Epithelial cell of esophagus (primary cell): ENCODE measurements around the gene TCEAL8.

Source experiments
- DNase-seq: peaks from one replicate; pipeline ENCODE4 v3.0.0; 2010; ENCODE audit warnings: low read depth
- H3K4me3 ChIP-seq: 2 replicates; pipeline ENCODE4 v1.5.1; 2011; ENCODE audit warnings: mild to moderate bottlenecking, low read length, control low read depth
- TF ChIP-seq, protein P1 (sequence below): IDR thresholded peaks from 2 replicates; pipeline ENCODE4 v1.5.1; 2011; ENCODE audit warnings: low read depth, mild to moderate bottlenecking, low read length, control low read depth, inconsistent platforms; ENCODE audit not compliant: insufficient read depth; ENCODE audit errors: missing control alignments

The TCEAL8 gene

DNA sequence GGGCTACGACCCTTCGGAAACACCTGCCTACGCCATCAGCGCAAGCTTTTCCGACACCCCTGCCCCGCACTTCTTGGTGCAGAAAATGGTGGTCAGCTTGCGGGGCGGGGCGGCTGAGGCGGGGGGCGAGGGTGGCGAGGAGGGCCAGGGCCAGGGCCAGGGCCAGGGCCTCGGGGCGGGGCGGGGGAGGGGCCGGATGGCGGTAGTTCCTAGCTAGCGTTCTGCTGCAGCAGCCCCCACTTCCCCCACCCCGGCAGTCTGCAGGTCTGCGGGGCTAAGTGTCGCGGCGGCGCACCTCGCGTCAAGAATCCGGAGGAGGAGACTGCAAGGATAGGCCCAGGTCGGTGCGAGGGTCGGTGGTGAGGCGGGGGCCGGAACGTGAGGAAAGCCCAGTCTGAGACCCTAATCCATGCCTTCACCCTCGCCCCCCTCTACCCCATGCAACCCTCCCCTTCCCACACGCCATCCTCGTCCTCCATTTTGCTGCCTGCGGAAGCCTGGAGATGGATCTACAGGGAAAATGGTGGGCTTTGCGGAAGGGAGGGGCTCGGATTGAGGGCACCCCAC, 39.4 kb downstream of the TCEAL8 start:
- peak overlapping the region; percentile 53 for H3K4me3 ChIP-seq
- no peak for DNase-seq
- TF ChIP-seq, protein P1, sequence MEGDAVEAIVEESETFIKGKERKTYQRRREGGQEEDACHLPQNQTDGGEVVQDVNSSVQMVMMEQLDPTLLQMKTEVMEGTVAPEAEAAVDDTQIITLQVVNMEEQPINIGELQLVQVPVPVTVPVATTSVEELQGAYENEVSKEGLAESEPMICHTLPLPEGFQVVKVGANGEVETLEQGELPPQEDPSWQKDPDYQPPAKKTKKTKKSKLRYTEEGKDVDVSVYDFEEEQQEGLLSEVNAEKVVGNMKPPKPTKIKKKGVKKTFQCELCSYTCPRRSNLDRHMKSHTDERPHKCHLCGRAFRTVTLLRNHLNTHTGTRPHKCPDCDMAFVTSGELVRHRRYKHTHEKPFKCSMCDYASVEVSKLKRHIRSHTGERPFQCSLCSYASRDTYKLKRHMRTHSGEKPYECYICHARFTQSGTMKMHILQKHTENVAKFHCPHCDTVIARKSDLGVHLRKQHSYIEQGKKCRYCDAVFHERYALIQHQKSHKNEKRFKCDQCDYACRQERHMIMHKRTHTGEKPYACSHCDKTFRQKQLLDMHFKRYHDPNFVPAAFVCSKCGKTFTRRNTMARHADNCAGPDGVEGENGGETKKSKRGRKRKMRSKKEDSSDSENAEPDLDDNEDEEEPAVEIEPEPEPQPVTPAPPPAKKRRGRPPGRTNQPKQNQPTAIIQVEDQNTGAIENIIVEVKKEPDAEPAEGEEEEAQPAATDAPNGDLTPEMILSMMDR, result no peak

DNA sequence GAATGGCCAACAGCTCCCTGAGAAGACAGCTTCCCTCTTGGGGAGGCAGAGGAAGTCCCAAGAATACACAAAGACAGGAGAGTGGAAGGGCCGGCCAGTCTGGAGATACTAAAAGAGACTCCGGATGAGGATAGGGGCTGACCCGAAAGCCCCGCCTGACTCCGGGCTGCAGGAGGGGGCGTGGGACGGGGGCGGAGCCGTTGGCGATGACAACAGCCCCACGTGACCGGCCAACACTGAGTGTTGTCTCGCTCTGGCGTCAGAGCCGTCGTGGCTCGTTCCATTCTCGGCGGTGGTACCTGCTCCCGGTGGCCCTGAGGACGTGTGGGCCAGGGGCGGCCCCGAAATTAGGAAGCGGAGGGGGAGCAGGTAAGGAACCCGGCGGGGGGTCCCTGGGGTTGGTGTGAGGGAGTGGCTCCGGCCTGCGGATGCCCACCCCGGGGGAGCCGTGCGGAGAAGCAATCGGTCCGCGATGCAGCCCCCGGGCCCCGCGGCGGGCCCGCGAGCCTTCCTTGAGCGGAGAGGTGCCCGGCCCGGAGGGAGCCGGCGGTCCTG, 40.0 kb downstream of the TCEAL8 start, which contains the start of gene BEX4:
Gene BEX4, plus strand, starts transcription at position 239 of the 555 bp plus-strand sequence. CDS start 1,046 bp downstream, outside the sequence.
- TF ChIP-seq, protein P1, result no peak
- DNase-seq, result peak; percentile 66
- H3K4me3 ChIP-seq, result peak within 1 kb of the TSS; percentile 53

DNA sequence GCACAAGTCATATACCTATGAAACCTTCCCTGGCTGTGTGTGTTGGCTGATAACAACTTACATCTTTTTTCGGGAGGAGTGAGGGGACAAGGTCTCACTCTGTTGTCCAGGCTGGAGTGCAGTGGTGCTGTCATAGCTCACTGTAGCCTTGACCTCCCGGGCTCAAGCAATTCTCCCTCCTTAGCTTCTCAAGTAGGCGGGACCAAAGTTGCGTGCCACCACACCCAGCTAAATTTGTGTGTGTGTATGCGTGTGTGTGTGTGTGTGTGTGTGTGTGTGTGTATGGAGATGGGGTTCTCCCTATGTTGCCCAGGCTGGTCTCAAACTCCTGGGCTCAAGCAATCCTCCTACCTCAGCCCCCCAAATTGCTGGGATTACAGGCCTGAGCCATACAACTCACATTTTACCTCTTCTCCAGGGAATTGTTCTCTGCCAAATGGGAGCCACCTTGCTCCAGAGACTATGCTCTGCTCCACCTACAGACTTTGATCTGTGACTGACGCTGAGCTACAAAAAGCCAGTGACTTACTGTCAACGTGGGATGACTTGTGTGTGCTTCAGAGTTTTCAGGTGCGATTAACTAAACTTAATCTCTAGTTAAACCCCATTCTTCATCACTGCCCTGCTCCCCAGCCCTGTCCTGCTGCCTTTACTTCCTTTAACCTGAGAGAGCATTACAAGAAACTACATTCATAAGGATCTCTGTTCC, 42.1 kb downstream of the TCEAL8 start:
- no peak for DNase-seq
- TF ChIP-seq, protein P1, result no peak
- H3K4me3 ChIP-seq, result no peak overlapping the region

DNA sequence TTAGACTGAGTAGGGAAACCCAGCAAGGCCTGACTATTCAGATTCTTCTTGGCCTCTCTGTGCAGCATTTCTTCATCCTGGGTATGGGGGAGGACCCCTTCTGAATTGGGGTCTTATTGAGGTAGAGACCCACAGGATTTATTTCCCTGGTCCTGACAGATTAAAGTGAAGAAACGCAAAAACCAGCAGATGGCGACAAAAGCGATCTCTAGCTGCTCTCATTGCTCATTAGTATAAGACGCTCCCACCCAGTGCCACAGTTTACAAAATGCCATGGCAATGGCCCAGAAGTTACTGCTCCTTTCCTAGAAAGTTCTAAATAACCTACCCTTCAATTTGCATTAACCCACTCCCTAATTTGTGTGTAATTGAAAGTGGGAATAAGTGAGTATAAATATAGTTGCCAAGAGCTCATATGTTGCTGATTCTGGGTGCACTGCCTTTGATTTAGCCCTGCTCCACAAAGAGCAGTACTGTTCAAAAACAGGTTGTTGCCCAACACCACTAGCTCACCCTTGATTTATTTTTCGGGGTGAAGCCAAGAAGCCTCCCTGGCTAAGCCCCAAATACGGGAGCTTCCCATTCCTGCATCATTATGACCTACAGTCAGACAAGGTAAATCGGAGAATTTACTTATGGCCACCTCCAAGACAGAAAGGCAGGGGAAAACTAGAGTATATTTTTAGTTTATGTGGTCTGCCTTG, 43.8 kb downstream of the TCEAL8 start:
- TF ChIP-seq, protein P1, result peak; percentile 49
- peak; percentile 53 for DNase-seq
- H3K4me3 ChIP-seq, result no peak overlapping the region

DNA sequence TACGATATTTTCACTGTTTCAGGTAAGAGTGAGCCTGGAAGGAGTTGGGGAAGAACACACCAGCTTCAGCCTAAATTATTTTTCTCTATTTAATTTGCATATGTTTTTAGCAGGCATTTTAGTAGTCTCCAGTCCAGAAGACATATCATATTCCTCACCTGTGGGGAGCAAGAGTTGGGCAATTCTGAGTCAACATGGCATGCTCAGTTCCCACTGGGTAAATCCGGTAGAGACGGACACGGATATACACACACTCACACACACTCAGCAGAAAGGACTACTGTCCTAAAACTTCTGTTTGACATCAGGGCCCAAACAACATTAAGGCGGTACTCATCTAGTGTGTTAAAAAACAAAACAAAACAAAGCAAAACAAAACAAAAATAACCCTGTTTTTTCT, 44.9 kb downstream of the TCEAL8 start:
- peak; percentile 54 for DNase-seq
- H3K4me3 ChIP-seq, result no peak overlapping the region
- TF ChIP-seq, protein P1, result no peak
